ENCODE measurements around the gene ATP1A4. TPM values are rescaled to one million over a fixed set of nuclear protein-coding genes. Genes with fewer than 3 reads are reported as not detected.

Gene ATP1A4
- total and polyA plus RNA-seq, 10 of the 15 experiments (the other 5 are each of a cell fraction or from before 2014, with no cell fraction given), result 0.31 to 1.0 (median 0.54) TPM

- BruUV-seq (replicated peaks), result no TSS peak
- ChIA-PET RAD21 (ENCODE audit: unreplicated experiment) (interaction anchor here (0.9 to 6.8 kb wide), 5 partner anchors 90 to 276 kb away, joined by 3 to 85 read pairs (median 4); no protein-coding TSS in a partner anchor), POLR2A (no interaction called here), SMC1A (ENCODE audit: uncharacterized antibody, unreplicated experiment) (interaction anchor here (0.5 to 4.9 kb wide), 14 partner anchors 19 to 274 kb away, joined by 3 to 57 read pairs (median 5); partner anchors contain the start of gene CASQ1), CTCF (interaction anchor here (0.6 to 11.6 kb wide), 20 partner anchors 7 to 458 kb away, joined by 3 to 189 read pairs (median 4); partner anchors contain the start of gene CASQ1)
- in situ Hi-C loops (cut with MboI), result no loop called here
- H3K9ac ChIP-seq (ENCODE audit: control insufficient read depth, insufficient read depth, low read length), result no peak overlapping the region
- no peaks in the 10 kb centered on the region; a peak in 1 of 4 replicates for H3K36me3 ChIP-seq (ENCODE audit: control insufficient read depth in 2 of 2, insufficient read depth in 2 of 2, low read length in 1 of 2)
- DNase-seq (ENCODE audit: low read depth, low spot score), result no peak
- WGBS (ENCODE audit: insufficient coverage, insufficient replicate concordance, low lambda C conversion rate, missing lambda C conversion rate), result 51% methylated on average over 6 of the region's 6 CpGs
- H3K27me3 ChIP-seq (replicated peaks in 1 of 2; ENCODE audit: control insufficient read depth in 2 of 2, insufficient read depth in 2 of 2, low read length in 1 of 2), result no peaks in the 10 kb centered on the region
- H3K4me1 ChIP-seq (ENCODE audit: control insufficient read depth, insufficient read depth, low read length), result peaks cover 8% of the 10 kb centered on the region
- H3K27ac ChIP-seq (ENCODE audit: control insufficient read depth, insufficient read depth), result no peak overlapping the region
- H3K4me3 ChIP-seq, result no peak overlapping the region
- H4K20me1 ChIP-seq (ENCODE audit: control insufficient read depth, insufficient read depth), result no peaks in the 10 kb centered on the region
- intact Hi-C loops (cut with micrococcal nuclease; ENCODE audit: unreplicated experiment), result no loop called here
- no peaks in the 10 kb centered on the region for H3K9me3 ChIP-seq (replicated peaks; ENCODE audit: control insufficient read depth, insufficient read depth, low read length)
- no peak for ATAC-seq
- H3K4me2 ChIP-seq (ENCODE audit: control insufficient read depth, insufficient read depth), result no peak overlapping the region
- no peak overlapping the region for H2AFZ ChIP-seq (ENCODE audit: control insufficient read depth, low read depth, low read length)
- no peak for TF ChIP-seq YBX1 (IDR thresholded peaks at IDR 0.05)
- no peak for TF ChIP-seq POLR2AphosphoS2 (IDR thresholded peaks at IDR 0.05; ENCODE audit: low read depth, low read length)
- no peak for TF ChIP-seq CBFB (IDR thresholded peaks at IDR 0.05; ENCODE audit: low read depth)
- TF ChIP-seq E2F4 (IDR thresholded peaks at IDR 0.05; ENCODE audit: low read depth, low read length), result no peak
- no peak for TF ChIP-seq TCF12 (IDR thresholded peaks at IDR 0.05; ENCODE audit: low read depth, low read length)
- no peak for TF ChIP-seq STAT1 (conservative IDR thresholded peaks at IDR 0.05)
- TF ChIP-seq, protein P1, sequence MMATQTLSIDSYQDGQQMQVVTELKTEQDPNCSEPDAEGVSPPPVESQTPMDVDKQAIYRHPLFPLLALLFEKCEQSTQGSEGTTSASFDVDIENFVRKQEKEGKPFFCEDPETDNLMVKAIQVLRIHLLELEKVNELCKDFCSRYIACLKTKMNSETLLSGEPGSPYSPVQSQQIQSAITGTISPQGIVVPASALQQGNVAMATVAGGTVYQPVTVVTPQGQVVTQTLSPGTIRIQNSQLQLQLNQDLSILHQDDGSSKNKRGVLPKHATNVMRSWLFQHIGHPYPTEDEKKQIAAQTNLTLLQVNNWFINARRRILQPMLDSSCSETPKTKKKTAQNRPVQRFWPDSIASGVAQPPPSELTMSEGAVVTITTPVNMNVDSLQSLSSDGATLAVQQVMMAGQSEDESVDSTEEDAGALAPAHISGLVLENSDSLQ (IDR thresholded peaks at IDR 0.05), result no peak
- no peak for TF ChIP-seq CHD2 (IDR thresholded peaks at IDR 0.05; ENCODE audit: borderline replicate concordance, low read depth, low read length)
- no peak for TF ChIP-seq SMAD5 (IDR thresholded peaks at IDR 0.05; ENCODE audit: low read depth)
- no peak for TF ChIP-seq HDAC6 (IDR thresholded peaks at IDR 0.05; ENCODE audit: unreplicated experiment)
- no peak for TF ChIP-seq HDGF (IDR thresholded peaks at IDR 0.05)
- TF ChIP-seq ZNF207 (IDR thresholded peaks at IDR 0.05; ENCODE audit: borderline replicate concordance), result no peak
- no peak for FAIRE-seq
- no peaks in the 10 kb centered on the region for H3K79me2 ChIP-seq (ENCODE audit: control insufficient read depth, insufficient read depth, low read length)
These were observed 47.6 kb upstream of the ATP1A4 start for GRCh38 chr1:160103658-160104408.
